Coronary artery (tissue), 2 donors: ENCODE measurements around the gene TINCR.

Experiments
- DNase-seq: peaks from one replicate; pipeline ENCODE4 v3.0.0-alpha.2; 2017; ENCODE audit warnings: low spot score
- H3K27ac ChIP-seq, 2 donors: fragments of 200-600 bp; sonication (generic); one replicate each; pipeline ENCODE4 v1.5.1; 2016 to 2019
- H3K4me3 ChIP-seq: fragments of 200-600 bp; sonication (generic); 2 replicates; pipeline ENCODE4 v1.5.1; 2016; ENCODE audit warnings: mild to moderate bottlenecking, moderate library complexity
- CTCF ChIP-seq: fragments of 200-600 bp; sonication (generic); IDR thresholded peaks from one replicate; pipeline ENCODE4 v1.5.1; 2019; ENCODE audit warnings: antibody characterized with exemption

The TINCR gene

GRCh38 chr19:5607318-5608275, 39.8 kb upstream of the TINCR start:
- H3K27ac ChIP-seq = no peak overlapping the region
- DNase-seq = no peak
- TF ChIP-seq CTCF = no peak
- no peak overlapping the region for H3K4me3 ChIP-seq

GRCh38 chr19:5605362-5605761, 37.6 kb upstream of the TINCR start:
- Histone ChIP-seq H3K27ac (no peak overlapping the region), H3K4me3 (no peak overlapping the region)
- no peak for TF ChIP-seq CTCF
- no peak for DNase-seq

- Histone ChIP-seq H3K4me3 (no peak overlapping the region), H3K27ac (no peak overlapping the region)
- no peak for TF ChIP-seq CTCF
- no peak for DNase-seq
Measured at GRCh38 chr19:5603626-5604025, 35.9 kb upstream of the TINCR start.

- Histone ChIP-seq H3K4me3 (no peak overlapping the region), H3K27ac (no peak overlapping the region)
- TF ChIP-seq CTCF = no peak
- DNase-seq = no peak
Measured at GRCh38 chr19:5600797-5601196, 33.0 kb upstream of the TINCR start.

GRCh38 chr19:5595745-5596144, 28.0 kb upstream of the TINCR start:
- Histone ChIP-seq H3K4me3 (no peak overlapping the region), H3K27ac (no peak overlapping the region)
- TF ChIP-seq CTCF = no peak
- DNase-seq = no peak

GRCh38 chr19:5595129-5595528, 27.4 kb upstream of the TINCR start:
- no peak for TF ChIP-seq CTCF
- H3K27ac ChIP-seq = no peak overlapping the region
- no peak overlapping the region for H3K4me3 ChIP-seq
- DNase-seq = no peak

- TF ChIP-seq CTCF = no peak
- no peak for DNase-seq
- Histone ChIP-seq H3K27ac (no peak overlapping the region), H3K4me3 (no peak overlapping the region)
Measured at GRCh38 chr19:5594521-5594950, 26.8 kb upstream of the TINCR start.
